BLaER1 treated with 17β-estradiol and CSF1 and Interleukin-3, amounts not matched to agents 10 nM and 100 nM (cell line): ENCODE results near the gene TRRAP.

Experiments used
- H3K27ac ChIP-seq, 11 experiments: shearing (Covaris generic); formaldehyde crosslinking; 2 replicates each; pipeline ENCODE4 v1.8.1; 2022
- H3K27me3 ChIP-seq, 11 experiments: shearing (Covaris generic); formaldehyde crosslinking; 2 replicates each; pipeline ENCODE4 v1.8.1; 2022
- H3K36me3 ChIP-seq, 11 experiments: shearing (Covaris generic); formaldehyde crosslinking; 2 replicates each; pipeline ENCODE4 v1.8.1; 2022
- H3K4me1 ChIP-seq, 10 experiments: shearing (Covaris generic); formaldehyde crosslinking; 2 replicates each; pipeline ENCODE4 v1.8.1; 2022
- H3K4me2 ChIP-seq, 11 experiments: shearing (Covaris generic); formaldehyde crosslinking; 2 replicates each; pipeline ENCODE4 v1.8.1; 2022
- H3K4me3 ChIP-seq, 10 experiments: shearing (Covaris generic); formaldehyde crosslinking; 2 replicates each; pipeline ENCODE4 v1.8.1; 2022
- H3K9ac ChIP-seq, 11 experiments: shearing (Covaris generic); formaldehyde crosslinking; 2 replicates each; pipeline ENCODE4 v1.8.1; 2022
- H3K9me3 ChIP-seq, 11 experiments: shearing (Covaris generic); formaldehyde crosslinking; replicated peaks in 1 of 11; 2 replicates each; pipeline ENCODE4 v1.8.1; 2022
- H4K20me1 ChIP-seq, 11 experiments: shearing (Covaris generic); formaldehyde crosslinking; 2 replicates each; pipeline ENCODE4 v1.8.1; 2022
- Cebpa-rat ChIP-seq, 11 experiments: shearing (Covaris generic); IDR thresholded peaks; 2 replicates each; pipeline ENCODE4 v1.8.1; 2022

TRRAP gene

DNA sequence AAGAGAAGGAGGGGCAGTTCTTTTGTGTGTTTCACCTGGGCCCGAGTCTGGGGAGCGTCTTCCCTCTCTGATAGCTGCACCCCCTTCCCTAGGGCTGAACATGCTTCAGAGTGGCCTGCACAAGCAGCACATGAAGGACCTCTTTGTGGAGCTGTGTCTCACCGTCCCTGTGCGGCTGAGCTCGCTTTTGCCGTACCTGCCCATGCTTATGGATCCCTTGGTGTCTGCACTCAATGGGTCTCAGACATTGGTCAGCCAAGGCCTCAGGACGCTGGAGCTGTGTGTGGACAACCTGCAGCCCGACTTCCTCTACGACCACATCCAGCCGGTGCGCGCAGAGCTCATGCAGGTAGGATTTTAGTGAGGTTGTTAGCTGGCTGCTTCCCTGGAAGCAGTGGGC is 39.0 kb downstream of the TRRAP start:
- H3K4me1 ChIP-seq: no peaks in the 10 kb centered on the region
- H3K36me3 ChIP-seq: peaks cover 97 to 100% (median 98%) of the 10 kb centered on the region in 11 experiments
- no peaks in the 10 kb centered on the region for H3K9me3 ChIP-seq
- H3K27ac ChIP-seq: no peak overlapping the region
- H4K20me1 ChIP-seq: peaks cover 0 to 81% (median 47%) of the 10 kb centered on the region in 11 experiments; a peak in 19 of 22 replicates
- H3K4me2 ChIP-seq: no peak overlapping the region
- no peak for TF ChIP-seq Cebpa-rat (IDR thresholded peaks at IDR 0.05)
- no peak overlapping the region for H3K9ac ChIP-seq
- H3K4me3 ChIP-seq: no peak overlapping the region
- no peaks in the 10 kb centered on the region for H3K27me3 ChIP-seq

GRCh38 chr7:98921608-98922372 is 43.5 kb downstream of the TRRAP start:
- H3K4me1 ChIP-seq: no peaks in the 10 kb centered on the region
- H4K20me1 ChIP-seq: peaks cover 0 to 82% (median 42%) of the 10 kb centered on the region in 11 experiments; a peak in 20 of 22 replicates
- H3K4me2 ChIP-seq: no peak overlapping the region
- no peaks in the 10 kb centered on the region for H3K9me3 ChIP-seq
- H3K27me3 ChIP-seq: no peaks in the 10 kb centered on the region
- no peak overlapping the region for H3K4me3 ChIP-seq
- H3K36me3 ChIP-seq: peaks cover 97 to 100% (median 99%) of the 10 kb centered on the region in 11 experiments
- H3K27ac ChIP-seq: no peak overlapping the region
- no peak overlapping the region for H3K9ac ChIP-seq
- peak in 2 of 11 experiments; percentile 23 to 43; a peak in 2 of 22 replicates for TF ChIP-seq Cebpa-rat (IDR thresholded peaks at IDR 0.05)

DNA sequence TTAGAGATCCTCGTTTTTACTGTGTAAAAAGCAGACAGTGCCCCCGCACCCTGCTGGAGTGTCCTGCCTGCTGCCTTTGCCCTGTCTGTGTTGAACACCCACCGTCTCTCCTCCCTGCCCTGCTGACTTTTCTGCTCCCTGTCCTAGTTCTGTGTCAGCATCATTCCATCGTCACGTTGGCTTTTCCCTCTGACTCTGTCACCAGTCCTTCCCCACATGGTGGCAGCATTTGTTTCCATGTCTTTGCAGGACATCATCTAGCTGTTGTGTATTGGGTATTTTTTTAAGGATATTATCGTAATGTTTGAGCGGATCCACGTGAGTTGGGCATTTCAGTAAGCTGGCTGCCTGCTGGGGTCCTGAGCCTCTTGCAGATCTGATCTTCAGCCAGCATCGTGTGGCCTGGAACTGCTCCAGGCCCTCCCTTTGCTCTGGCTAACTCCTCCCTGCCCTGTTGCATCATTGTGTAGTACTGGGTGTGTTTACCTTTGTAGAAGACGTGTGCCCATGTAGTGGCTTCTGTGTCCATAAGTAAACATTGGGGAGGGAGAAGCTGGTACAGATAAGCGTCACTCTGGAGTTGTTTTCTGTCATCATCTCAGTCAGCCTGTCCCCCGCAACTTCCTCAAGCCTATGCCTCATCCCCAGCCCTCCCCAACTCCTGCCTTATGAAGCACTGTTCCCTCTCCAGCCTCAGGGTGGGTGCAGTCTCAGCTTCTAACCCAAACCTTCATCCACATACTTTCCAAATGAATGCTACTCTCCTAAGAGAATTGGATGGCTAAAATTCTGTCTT is 44.3 kb downstream of the TRRAP start:
- Histone ChIP-seq H3K4me1 (no peaks in the 10 kb centered on the region), H3K4me2 (no peak overlapping the region), H4K20me1 (peaks cover 0 to 83% (median 34%) of the 10 kb centered on the region in 11 experiments; a peak in 20 of 22 replicates), H3K36me3 (peaks cover 97 to 100% (median 99%) of the 10 kb centered on the region in 11 experiments), H3K27ac (no peak overlapping the region), H3K4me3 (no peak overlapping the region), H3K9me3 (no peaks in the 10 kb centered on the region), H3K9ac (no peak overlapping the region), H3K27me3 (no peaks in the 10 kb centered on the region)
- TF ChIP-seq Cebpa-rat (IDR thresholded peaks at IDR 0.05): no peak

DNA sequence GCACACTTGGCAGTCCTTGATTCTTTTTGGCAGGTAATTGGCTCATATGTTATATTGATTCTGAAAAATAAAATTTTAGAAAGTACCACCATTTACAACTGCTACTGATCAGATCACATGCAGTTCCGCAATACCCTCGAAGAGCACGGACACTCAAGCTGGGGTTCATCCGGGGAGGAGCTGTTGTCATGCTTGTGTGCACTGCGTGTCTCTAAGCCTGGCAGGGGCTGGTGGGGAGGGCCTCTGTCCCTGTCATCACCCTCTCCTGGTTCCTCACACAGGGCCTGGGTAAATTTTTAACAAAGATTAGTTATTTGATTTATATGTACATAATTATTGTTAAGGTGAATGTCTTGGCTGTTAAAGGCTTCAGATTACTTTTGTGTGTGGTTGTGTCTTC is 45.2 kb downstream of the TRRAP start:
- H4K20me1 ChIP-seq: peaks cover 0 to 88% (median 35%) of the 10 kb centered on the region in 11 experiments; a peak in 20 of 22 replicates
- peaks cover 97 to 100% (median 99%) of the 10 kb centered on the region in 11 experiments for H3K36me3 ChIP-seq
- H3K9ac ChIP-seq: no peak overlapping the region
- H3K4me1 ChIP-seq: no peaks in the 10 kb centered on the region
- TF ChIP-seq Cebpa-rat (IDR thresholded peaks at IDR 0.05): no peak
- no peaks in the 10 kb centered on the region for H3K27me3 ChIP-seq
- no peak overlapping the region for H3K4me3 ChIP-seq
- no peak overlapping the region for H3K4me2 ChIP-seq
- no peak overlapping the region for H3K27ac ChIP-seq
- no peaks in the 10 kb centered on the region for H3K9me3 ChIP-seq

DNA sequence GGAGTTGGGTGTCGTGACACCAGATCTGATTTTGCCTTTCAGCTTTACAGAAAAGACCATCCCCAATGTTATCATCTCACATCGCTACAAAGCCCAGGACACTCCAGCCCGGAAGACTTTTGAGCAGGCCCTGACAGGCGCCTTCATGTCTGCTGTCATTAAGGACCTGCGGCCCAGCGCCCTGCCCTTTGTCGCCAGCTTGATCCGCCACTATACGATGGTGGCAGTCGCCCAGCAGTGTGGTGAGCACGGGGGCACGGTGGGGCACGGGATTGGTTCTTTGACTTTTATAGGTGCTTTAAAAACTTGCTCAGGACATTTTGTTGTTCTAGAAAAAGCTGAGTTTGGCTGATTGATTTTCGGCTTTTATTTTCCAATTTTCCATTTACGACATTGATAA is 48.8 kb downstream of the TRRAP start:
- Histone ChIP-seq H3K4me1 (no peaks in the 10 kb centered on the region), H3K27me3 (no peaks in the 10 kb centered on the region), H3K9me3 (no peaks in the 10 kb centered on the region), H3K27ac (no peak overlapping the region), H3K4me3 (no peak overlapping the region), H3K36me3 (peaks cover 97 to 100% (median 99%) of the 10 kb centered on the region in 11 experiments), H4K20me1 (peaks cover 0 to 74% (median 25%) of the 10 kb centered on the region in 11 experiments; a peak in 19 of 22 replicates), H3K4me2 (no peak overlapping the region), H3K9ac (no peak overlapping the region)
- TF ChIP-seq Cebpa-rat (IDR thresholded peaks at IDR 0.05): no peak

- Histone ChIP-seq H3K4me1 (no peaks in the 10 kb centered on the region), H3K36me3 (peaks cover 100% of the 10 kb centered on the region in 11 experiments), H3K9ac (no peak overlapping the region), H3K9me3 (no peaks in the 10 kb centered on the region), H3K4me3 (no peak overlapping the region), H3K4me2 (no peak overlapping the region), H4K20me1 (peaks cover 0 to 77% (median 19%) of the 10 kb centered on the region in 11 experiments; a peak in 16 of 22 replicates), H3K27me3 (no peaks in the 10 kb centered on the region), H3K27ac (no peak overlapping the region)
- TF ChIP-seq Cebpa-rat (IDR thresholded peaks at IDR 0.05): no peak
Measured at GRCh38 chr7:98930464-98930863, 52.1 kb downstream of the TRRAP start.

GRCh38 chr7:98930921-98931320 is 52.6 kb downstream of the TRRAP start:
- Histone ChIP-seq H3K9me3 (no peaks in the 10 kb centered on the region), H4K20me1 (peaks cover 0 to 73% (median 19%) of the 10 kb centered on the region in 11 experiments; a peak in 16 of 22 replicates), H3K9ac (no peak overlapping the region), H3K27ac (no peak overlapping the region), H3K4me3 (no peak overlapping the region), H3K27me3 (no peaks in the 10 kb centered on the region), H3K4me1 (no peaks in the 10 kb centered on the region), H3K36me3 (peaks cover 100% of the 10 kb centered on the region in 11 experiments), H3K4me2 (no peak overlapping the region)
- TF ChIP-seq Cebpa-rat (IDR thresholded peaks at IDR 0.05): no peak

- peaks cover 100% of the 10 kb centered on the region in 11 experiments for H3K36me3 ChIP-seq
- no peak overlapping the region for H3K4me3 ChIP-seq
- H3K27ac ChIP-seq: no peak overlapping the region
- no peaks in the 10 kb centered on the region for H3K4me1 ChIP-seq
- peaks cover 0 to 75% (median 19%) of the 10 kb centered on the region in 11 experiments; a peak in 15 of 22 replicates for H4K20me1 ChIP-seq
- TF ChIP-seq Cebpa-rat (IDR thresholded peaks at IDR 0.05): no peak
- no peaks in the 10 kb centered on the region for H3K27me3 ChIP-seq
- no peak overlapping the region for H3K9ac ChIP-seq
- H3K4me2 ChIP-seq: no peak overlapping the region
- H3K9me3 ChIP-seq: no peaks in the 10 kb centered on the region
Measured at GRCh38 chr7:98933321-98933720, 55.0 kb downstream of the TRRAP start.

GRCh38 chr7:98934267-98934666 is 55.9 kb downstream of the TRRAP start:
- H3K36me3 ChIP-seq: peaks cover 100% of the 10 kb centered on the region in 11 experiments
- no peak overlapping the region for H3K4me3 ChIP-seq

More at GRCh38 chr7:98934267-98934666, 55.9 kb downstream of the TRRAP start:
- H3K9ac ChIP-seq: no peak overlapping the region
- peaks cover 0 to 66% (median 19%) of the 10 kb centered on the region in 11 experiments; a peak in 15 of 22 replicates for H4K20me1 ChIP-seq
- H3K9me3 ChIP-seq: no peaks in the 10 kb centered on the region
- H3K27ac ChIP-seq: no peak overlapping the region
- no peak overlapping the region for H3K4me2 ChIP-seq
- TF ChIP-seq Cebpa-rat (IDR thresholded peaks at IDR 0.05): no peak
- H3K4me1 ChIP-seq: no peaks in the 10 kb centered on the region
- H3K27me3 ChIP-seq: no peaks in the 10 kb centered on the region
